K562 (cell line): ENCODE results near the gene U2AF1L4. TPM values are rescaled to one million over a fixed set of nuclear protein-coding genes. Genes with fewer than 3 reads are reported as not detected.
A peak's percentile ranks its signal among the peaks of the same experiment; 100 is the strongest.

Experiments used
- CEBPG ChIP-seq, 3 experiments: fragments of 200-800 bp in 1 of 3; sonication (Bioruptor generic) in 1 of 3; sonication (generic) in 1 of 3; formaldehyde crosslinking in 1 of 3; IDR thresholded peaks in 2 of 3; conservative IDR thresholded peaks in 1 of 3; 2 replicates each; pipeline versions ENCODE4 v1.6.1 to v1.8.0; 2016 to 2022; ENCODE audit warnings: missing compliant biosample characterization in 2 of 3, missing genetic modification characterization in 2 of 3, mild to moderate bottlenecking in 1 of 3, missing genetic modification reagents in 1 of 3
- EP300 ChIP-seq: IDR thresholded peaks from 2 replicates; pipeline ENCODE4 v1.6.1; 2012; ENCODE audit warnings: low read length, improper control_type of control experiment
- HNRNPK ChIP-seq: fragments of 200-400 bp; formaldehyde crosslinking; IDR thresholded peaks from one replicate; pipeline ENCODE4 v1.6.1; 2018; ENCODE audit warnings: mild to moderate bottlenecking, low read depth, low read length; ENCODE audit not compliant: poor library complexity, severe bottlenecking
- KAT8 ChIP-seq: fragments of 450-650 bp; IDR thresholded peaks from 2 replicates; pipeline ENCODE4 v1.6.1; 2016; ENCODE audit warnings: low read depth, mild to moderate bottlenecking
- MED1 ChIP-seq: sonication (generic); formaldehyde crosslinking; IDR thresholded peaks from 2 replicates; pipeline ENCODE4 v1.8.1; 2023; ENCODE audit warnings: missing genetic modification reagents, borderline replicate concordance
- MXI1 ChIP-seq: IDR thresholded peaks from 2 replicates; pipeline ENCODE4 v1.6.1; 2011; ENCODE audit warnings: low read depth, mild to moderate bottlenecking, improper control_type of control experiment, low read length
- RFX5 ChIP-seq: IDR thresholded peaks from 2 replicates; pipeline ENCODE4 v1.6.1; 2011; ENCODE audit warnings: low read depth, mild to moderate bottlenecking, improper control_type of control experiment, low read length
- SMAD1 ChIP-seq: fragments of 150-350 bp; IDR thresholded peaks from 2 replicates; pipeline ENCODE4 v1.6.1; 2014; ENCODE audit warnings: low read length, low read depth; ENCODE audit not compliant: partially characterized antibody
- TAF1 ChIP-seq: IDR thresholded peaks from 2 replicates; pipeline ENCODE4 v1.6.1; 2011; ENCODE audit warnings: mild to moderate bottlenecking, low read length, moderate library complexity; ENCODE audit not compliant: insufficient read depth, control insufficient read depth, severe bottlenecking; ENCODE audit errors: extremely low read depth
- THRB ChIP-seq: fragments of 450-650 bp; formaldehyde crosslinking; conservative IDR thresholded peaks from 2 replicates; pipeline ENCODE4 v1.4.0; 2022; ENCODE audit warnings: mild to moderate bottlenecking, missing genetic modification characterization
- USF1 ChIP-seq: sonication (generic); formaldehyde crosslinking; IDR thresholded peaks from 2 replicates; pipeline ENCODE4 v1.9.0; 2022; ENCODE audit warnings: mild to moderate bottlenecking, missing genetic modification reagents
- polyA plus RNA-seq, 8 experiments: library from polyadenylated mRNA; depleted of rRNA in 4 of 8; stranded (reverse) in 5 of 8; unstranded in 3 of 8; fragments of >200 nt; fragmentation: Nextera tagmentation in 2 of 8; fragmentation: Illumina TruSeq in 1 of 8; extraction: Ambion mirVana in 2 of 8; extraction: Trizol in 1 of 8; gene quantifications; 2 replicates each; pipeline versions ENCODE4 v1.2.1 to v1.2.3, GENCODE V29; 2011 to 2014; ENCODE audit warnings: inconsistent platforms in 1 of 8, missing spikeins in 1 of 8
- total RNA-seq, 7 experiments: library from RNA; depleted of rRNA in 6 of 7; stranded (reverse); fragments of >200 nt in 6 of 7; fragmentation: Illumina TruSeq in 2 of 7; extraction: Trizol in 2 of 7; gene quantifications; 2 replicates each; pipeline versions ENCODE4 v1.2.1 to v1.2.3, GENCODE V29; 2011 to 2021; ENCODE audit warnings: low replicate concordance in 1 of 7
- TF ChIP-seq, protein P1 (sequence below): fragments of 200-800 bp; sonication (Bioruptor generic); IDR thresholded peaks from 2 replicates; pipeline ENCODE4 v1.6.1; 2016; ENCODE audit warnings: missing genetic modification characterization, missing compliant biosample characterization
- TF ChIP-seq, protein P2 (sequence below): fragments of 450-650 bp; IDR thresholded peaks from 2 replicates; pipeline ENCODE4 v1.6.1; 2016; ENCODE audit warnings: borderline replicate concordance
- TF ChIP-seq, protein P3 (sequence below): fragments of 200-800 bp; sonication (Bioruptor generic); IDR thresholded peaks from 2 replicates; pipeline ENCODE4 v1.6.1; 2017; ENCODE audit warnings: missing genetic modification characterization, missing compliant biosample characterization

Gene U2AF1L4
- total and polyA plus RNA-seq, 9 of the 15 experiments (the other 6 are each of a cell fraction or from before 2014, with no cell fraction given) = 8.4 to 19.5 (median 12.6) TPM

GRCh38 chr19:35744430-35745327 lies 539 bp downstream of the U2AF1L4 start (continued):
- TF ChIP-seq KAT8 (no peak), HNRNPK (no peak), SMAD1 (no peak), CEBPG (CRISPR knock-in tag; IDR thresholded peaks at IDR 0.05) (no peak), CEBPG (tag; conservative IDR thresholded peaks at IDR 0.05 in 1 of 2, IDR thresholded peaks at IDR 0.05 in 1 of 2) (no peak), MXI1 (peak; percentile 55; the same call in 1 of the 2 replicates), MED1 (CRISPR knock-in tag) (no peak), THRB (CRISPR knock-in tag) (no peak), EP300 (peak; percentile 18; the same call in 1 of the 2 replicates), TAF1 (peak; percentile 55), USF1 (CRISPR knock-in tag) (no peak), RFX5 (no peak)
- TF ChIP-seq, protein P1, sequence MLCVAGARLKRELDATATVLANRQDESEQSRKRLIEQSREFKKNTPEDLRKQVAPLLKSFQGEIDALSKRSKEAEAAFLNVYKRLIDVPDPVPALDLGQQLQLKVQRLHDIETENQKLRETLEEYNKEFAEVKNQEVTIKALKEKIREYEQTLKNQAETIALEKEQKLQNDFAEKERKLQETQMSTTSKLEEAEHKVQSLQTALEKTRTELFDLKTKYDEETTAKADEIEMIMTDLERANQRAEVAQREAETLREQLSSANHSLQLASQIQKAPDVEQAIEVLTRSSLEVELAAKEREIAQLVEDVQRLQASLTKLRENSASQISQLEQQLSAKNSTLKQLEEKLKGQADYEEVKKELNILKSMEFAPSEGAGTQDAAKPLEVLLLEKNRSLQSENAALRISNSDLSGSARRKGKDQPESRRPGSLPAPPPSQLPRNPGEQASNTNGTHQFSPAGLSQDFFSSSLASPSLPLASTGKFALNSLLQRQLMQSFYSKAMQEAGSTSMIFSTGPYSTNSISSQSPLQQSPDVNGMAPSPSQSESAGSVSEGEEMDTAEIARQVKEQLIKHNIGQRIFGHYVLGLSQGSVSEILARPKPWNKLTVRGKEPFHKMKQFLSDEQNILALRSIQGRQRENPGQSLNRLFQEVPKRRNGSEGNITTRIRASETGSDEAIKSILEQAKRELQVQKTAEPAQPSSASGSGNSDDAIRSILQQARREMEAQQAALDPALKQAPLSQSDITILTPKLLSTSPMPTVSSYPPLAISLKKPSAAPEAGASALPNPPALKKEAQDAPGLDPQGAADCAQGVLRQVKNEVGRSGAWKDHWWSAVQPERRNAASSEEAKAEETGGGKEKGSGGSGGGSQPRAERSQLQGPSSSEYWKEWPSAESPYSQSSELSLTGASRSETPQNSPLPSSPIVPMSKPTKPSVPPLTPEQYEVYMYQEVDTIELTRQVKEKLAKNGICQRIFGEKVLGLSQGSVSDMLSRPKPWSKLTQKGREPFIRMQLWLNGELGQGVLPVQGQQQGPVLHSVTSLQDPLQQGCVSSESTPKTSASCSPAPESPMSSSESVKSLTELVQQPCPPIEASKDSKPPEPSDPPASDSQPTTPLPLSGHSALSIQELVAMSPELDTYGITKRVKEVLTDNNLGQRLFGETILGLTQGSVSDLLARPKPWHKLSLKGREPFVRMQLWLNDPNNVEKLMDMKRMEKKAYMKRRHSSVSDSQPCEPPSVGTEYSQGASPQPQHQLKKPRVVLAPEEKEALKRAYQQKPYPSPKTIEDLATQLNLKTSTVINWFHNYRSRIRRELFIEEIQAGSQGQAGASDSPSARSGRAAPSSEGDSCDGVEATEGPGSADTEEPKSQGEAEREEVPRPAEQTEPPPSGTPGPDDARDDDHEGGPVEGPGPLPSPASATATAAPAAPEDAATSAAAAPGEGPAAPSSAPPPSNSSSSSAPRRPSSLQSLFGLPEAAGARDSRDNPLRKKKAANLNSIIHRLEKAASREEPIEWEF (CRISPR knock-in tag) = no peak
- TF ChIP-seq, protein P2, sequence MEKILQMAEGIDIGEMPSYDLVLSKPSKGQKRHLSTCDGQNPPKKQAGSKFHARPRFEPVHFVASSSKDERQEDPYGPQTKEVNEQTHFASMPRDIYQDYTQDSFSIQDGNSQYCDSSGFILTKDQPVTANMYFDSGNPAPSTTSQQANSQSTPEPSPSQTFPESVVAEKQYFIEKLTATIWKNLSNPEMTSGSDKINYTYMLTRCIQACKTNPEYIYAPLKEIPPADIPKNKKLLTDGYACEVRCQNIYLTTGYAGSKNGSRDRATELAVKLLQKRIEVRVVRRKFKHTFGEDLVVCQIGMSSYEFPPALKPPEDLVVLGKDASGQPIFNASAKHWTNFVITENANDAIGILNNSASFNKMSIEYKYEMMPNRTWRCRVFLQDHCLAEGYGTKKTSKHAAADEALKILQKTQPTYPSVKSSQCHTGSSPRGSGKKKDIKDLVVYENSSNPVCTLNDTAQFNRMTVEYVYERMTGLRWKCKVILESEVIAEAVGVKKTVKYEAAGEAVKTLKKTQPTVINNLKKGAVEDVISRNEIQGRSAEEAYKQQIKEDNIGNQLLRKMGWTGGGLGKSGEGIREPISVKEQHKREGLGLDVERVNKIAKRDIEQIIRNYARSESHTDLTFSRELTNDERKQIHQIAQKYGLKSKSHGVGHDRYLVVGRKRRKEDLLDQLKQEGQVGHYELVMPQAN = peak; percentile 74; the same call in 1 of the 2 replicates
- TF ChIP-seq, protein P3, sequence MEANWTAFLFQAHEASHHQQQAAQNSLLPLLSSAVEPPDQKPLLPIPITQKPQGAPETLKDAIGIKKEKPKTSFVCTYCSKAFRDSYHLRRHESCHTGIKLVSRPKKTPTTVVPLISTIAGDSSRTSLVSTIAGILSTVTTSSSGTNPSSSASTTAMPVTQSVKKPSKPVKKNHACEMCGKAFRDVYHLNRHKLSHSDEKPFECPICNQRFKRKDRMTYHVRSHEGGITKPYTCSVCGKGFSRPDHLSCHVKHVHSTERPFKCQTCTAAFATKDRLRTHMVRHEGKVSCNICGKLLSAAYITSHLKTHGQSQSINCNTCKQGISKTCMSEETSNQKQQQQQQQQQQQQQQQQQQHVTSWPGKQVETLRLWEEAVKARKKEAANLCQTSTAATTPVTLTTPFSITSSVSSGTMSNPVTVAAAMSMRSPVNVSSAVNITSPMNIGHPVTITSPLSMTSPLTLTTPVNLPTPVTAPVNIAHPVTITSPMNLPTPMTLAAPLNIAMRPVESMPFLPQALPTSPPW (CRISPR knock-in tag) = peak; percentile 63; the same call in 1 of the 2 replicates
